ENCODE measurements around the gene PHACTR3. TPM values are rescaled to one million over a fixed set of nuclear protein-coding genes. Genes with fewer than 3 reads are reported as not detected.

The PHACTR3 gene
- polyA plus RNA-seq, 1 experiment: not detected

DNA sequence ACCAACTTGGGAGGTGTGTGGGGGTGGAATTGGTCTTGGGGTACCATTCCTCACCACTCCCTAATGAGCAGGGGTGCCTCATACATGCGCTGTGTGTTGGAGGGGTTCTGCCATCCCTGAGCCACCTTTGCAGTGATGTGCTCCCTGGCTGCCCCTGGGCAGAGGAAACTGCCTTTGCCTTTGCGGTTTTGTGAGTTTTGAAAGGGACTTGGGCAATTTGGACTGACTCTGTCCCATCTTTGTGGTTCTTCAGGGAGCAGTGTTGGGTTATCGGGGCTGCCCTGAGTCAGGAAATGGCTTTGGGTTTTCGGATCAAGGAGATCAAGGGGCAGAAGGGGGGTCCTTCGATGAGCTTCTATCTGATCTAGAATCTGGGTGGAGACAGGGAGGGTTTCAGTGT, 3.9 kb upstream of the PHACTR3 start:
- Histone ChIP-seq H3K27ac (ENCODE audit: low read depth, low read length) (no peak overlapping the region), H3K27me3 (ENCODE audit: control insufficient read depth, insufficient read depth, low read length) (peaks cover 16% of the 10 kb centered on the region), H3K9me3 (ENCODE audit: control insufficient read depth, insufficient read depth, low read length) (no peaks in the 10 kb centered on the region), H3K4me3 (ENCODE audit: low read depth, low read length) (no peak overlapping the region)
- POLR2A ChIA-PET: no interaction called here
- CTCF ChIA-PET: no interaction called here
- DNase-seq (ENCODE audit: low read depth, low spot score): no peak
- TF ChIP-seq, protein P1, sequence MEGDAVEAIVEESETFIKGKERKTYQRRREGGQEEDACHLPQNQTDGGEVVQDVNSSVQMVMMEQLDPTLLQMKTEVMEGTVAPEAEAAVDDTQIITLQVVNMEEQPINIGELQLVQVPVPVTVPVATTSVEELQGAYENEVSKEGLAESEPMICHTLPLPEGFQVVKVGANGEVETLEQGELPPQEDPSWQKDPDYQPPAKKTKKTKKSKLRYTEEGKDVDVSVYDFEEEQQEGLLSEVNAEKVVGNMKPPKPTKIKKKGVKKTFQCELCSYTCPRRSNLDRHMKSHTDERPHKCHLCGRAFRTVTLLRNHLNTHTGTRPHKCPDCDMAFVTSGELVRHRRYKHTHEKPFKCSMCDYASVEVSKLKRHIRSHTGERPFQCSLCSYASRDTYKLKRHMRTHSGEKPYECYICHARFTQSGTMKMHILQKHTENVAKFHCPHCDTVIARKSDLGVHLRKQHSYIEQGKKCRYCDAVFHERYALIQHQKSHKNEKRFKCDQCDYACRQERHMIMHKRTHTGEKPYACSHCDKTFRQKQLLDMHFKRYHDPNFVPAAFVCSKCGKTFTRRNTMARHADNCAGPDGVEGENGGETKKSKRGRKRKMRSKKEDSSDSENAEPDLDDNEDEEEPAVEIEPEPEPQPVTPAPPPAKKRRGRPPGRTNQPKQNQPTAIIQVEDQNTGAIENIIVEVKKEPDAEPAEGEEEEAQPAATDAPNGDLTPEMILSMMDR (IDR thresholded peaks at IDR 0.05; ENCODE audit: low read depth, low read length): no peak

GRCh38 chr20:59602546-59603080, 1.7 kb upstream of the PHACTR3 start:
- DNase-seq (ENCODE audit: low read depth, low spot score): no peak
- Histone ChIP-seq H3K27me3 (ENCODE audit: control insufficient read depth, insufficient read depth, low read length) (peaks cover 20% of the 10 kb centered on the region), H3K4me3 (ENCODE audit: low read depth, low read length) (no peak overlapping the region), H3K27ac (ENCODE audit: low read depth, low read length) (no peak overlapping the region), H3K9me3 (ENCODE audit: control insufficient read depth, insufficient read depth, low read length) (no peaks in the 10 kb centered on the region)
- POLR2A ChIA-PET: no interaction called here
- CTCF ChIA-PET: no interaction called here
- TF ChIP-seq, protein P1 (IDR thresholded peaks at IDR 0.05; ENCODE audit: low read depth, low read length): no peak

DNA sequence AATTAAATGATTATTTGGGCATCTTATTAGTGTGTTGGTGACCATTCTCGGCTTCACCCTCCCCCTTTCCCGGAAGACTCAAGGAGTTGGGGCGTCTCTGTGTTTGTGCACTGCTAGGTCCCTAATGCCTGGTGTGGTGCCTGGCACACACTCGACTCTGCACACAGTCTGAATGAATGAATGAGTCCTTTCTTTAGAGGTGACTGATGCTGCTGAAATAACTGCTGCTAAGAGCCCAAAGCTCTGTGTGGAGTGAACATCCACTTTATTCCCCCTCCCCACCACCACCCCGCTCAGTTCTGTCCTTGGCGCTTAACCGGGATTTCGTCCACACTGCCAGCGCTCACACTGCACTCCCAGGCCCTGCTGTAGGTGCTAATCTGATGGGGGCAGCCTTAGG, 1.2 kb upstream of the PHACTR3 start:
- peaks cover 20% of the 10 kb centered on the region for H3K27me3 ChIP-seq (ENCODE audit: control insufficient read depth, insufficient read depth, low read length)
- no peak for DNase-seq (ENCODE audit: low read depth, low spot score)
- H3K27ac ChIP-seq (ENCODE audit: low read depth, low read length): no peak overlapping the region
- H3K4me3 ChIP-seq (ENCODE audit: low read depth, low read length): no peak overlapping the region
- POLR2A ChIA-PET: no interaction called here
- CTCF ChIA-PET: no interaction called here
- TF ChIP-seq, protein P1 (IDR thresholded peaks at IDR 0.05; ENCODE audit: low read depth, low read length): no peak
- H3K9me3 ChIP-seq (ENCODE audit: control insufficient read depth, insufficient read depth, low read length): no peaks in the 10 kb centered on the region

DNA sequence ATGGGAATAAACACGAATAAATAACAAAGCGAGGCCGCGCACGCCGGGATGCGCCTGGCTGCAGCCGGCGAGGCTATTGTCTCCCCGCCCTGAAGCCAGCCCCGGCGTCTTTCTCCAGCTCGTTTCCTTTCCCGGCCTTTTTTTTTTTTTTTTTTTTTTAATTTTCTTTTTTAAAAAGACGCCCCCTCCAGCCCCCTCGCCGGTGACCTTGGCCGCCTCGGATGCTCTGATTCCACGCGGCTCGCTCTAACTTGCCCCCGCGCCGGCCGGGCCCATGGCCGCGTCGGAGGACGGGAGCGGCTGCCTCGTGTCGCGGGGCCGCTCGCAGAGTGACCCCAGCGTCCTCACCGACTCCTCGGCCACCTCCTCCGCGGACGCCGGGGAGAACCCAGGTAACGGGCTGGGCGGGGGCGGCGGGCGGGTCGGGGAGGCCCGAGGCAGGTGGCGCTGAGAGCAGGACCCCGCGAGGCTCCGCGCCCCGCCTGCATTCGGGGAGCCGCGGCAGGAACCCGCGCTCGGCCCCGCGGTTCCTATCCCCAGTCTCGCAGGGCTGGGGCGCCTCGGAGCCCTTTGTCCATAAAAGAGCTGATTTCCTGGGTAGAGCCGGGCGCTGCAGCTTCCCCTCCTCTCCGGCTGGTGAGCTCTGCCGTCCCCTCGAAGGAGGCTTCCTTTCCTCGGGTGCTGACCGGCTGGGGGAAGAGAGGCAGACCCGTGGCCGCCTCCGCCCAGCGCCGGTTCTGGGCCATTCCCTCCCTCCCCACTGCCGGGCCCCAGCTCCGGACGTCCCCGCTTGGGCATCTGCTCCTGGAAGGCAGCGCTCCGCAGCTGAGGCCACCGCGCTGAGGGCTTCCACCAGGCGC, 631 bp downstream of the PHACTR3 start:
- Histone ChIP-seq H3K4me3 (ENCODE audit: low read depth, low read length) (no peak overlapping the region), H3K27ac (ENCODE audit: low read depth, low read length) (no peak overlapping the region), H3K27me3 (ENCODE audit: control insufficient read depth, insufficient read depth, low read length) (peaks cover 20% of the 10 kb centered on the region), H3K9me3 (ENCODE audit: control insufficient read depth, insufficient read depth, low read length) (no peaks in the 10 kb centered on the region; the same call in 1 of the 2 replicates)
- no peak for DNase-seq (ENCODE audit: low read depth, low spot score)
- CTCF ChIA-PET: interaction anchor here (0.7 kb wide), 1 partner anchor 19 kb away, joined by 3 read pairs; no protein-coding TSS in a partner anchor
- TF ChIP-seq, protein P1 (IDR thresholded peaks at IDR 0.05; ENCODE audit: low read depth, low read length): no peak
- POLR2A ChIA-PET: no interaction called here

All from AG04450 (cell line).